Fibroblast of lung (primary cell): ENCODE results near the gene RIC8B.

ENCODE experiments used
- CTCF ChIP-seq, 2 donors: IDR thresholded peaks in 1 of 2; conservative IDR thresholded peaks in 1 of 2; 1 replicate in 1 of 2; 2 replicates in 1 of 2; pipeline ENCODE4 v1.5.1; 2011 to 2012; ENCODE audit warnings: low read length in 2 of 2, control low read depth in 1 of 2, inconsistent platforms in 1 of 2, low read depth in 1 of 2, mild to moderate bottlenecking in 1 of 2
- EZH2 ChIP-seq: IDR thresholded peaks from 2 replicates; pipeline ENCODE4 v1.5.1; 2012; ENCODE audit warnings: low read length, control low read depth, mild to moderate bottlenecking; ENCODE audit errors: missing control alignments

GRCh38 chr12:106743270-106743988 lies 31.1 kb upstream of the RIC8B start:
- TF ChIP-seq CTCF (conservative IDR thresholded peaks at IDR 0.05 in 1 of 2, IDR thresholded peaks at IDR 0.05 in 1 of 2; ENCODE audit: low read depth in 1 of 2, low read length in 2 of 2), result no peak
- TF ChIP-seq EZH2, result no peak
